Measurements from ENCODE around the gene SCNN1A. TPM values are rescaled to one million over a fixed set of nuclear protein-coding genes. Genes with fewer than 3 reads are reported as not detected.
A peak's percentile ranks its signal among the peaks of the same experiment; 100 is the strongest.

The SCNN1A gene
- total and polyA plus RNA-seq, 12 donors: 0.15 to 1.1 (median 0.42) TPM; not detected in 4

GRCh38 chr12:6328045-6328779 lies 47.2 kb downstream of the SCNN1A start:
- Histone ChIP-seq H3K27ac (peak overlapping the region in 7 of 10 donors; percentile 26 to 73 (median 47)), H3K27me3 (no peaks in the 10 kb centered on the region)
- no peak for DNase-seq

GRCh38 chr12:6327229-6328041 lies 47.9 kb downstream of the SCNN1A start:
- no peak for DNase-seq
- Histone ChIP-seq H3K27me3 (no peaks in the 10 kb centered on the region), H3K36me3 (peaks cover 7 to 74% (median 43%) of the 10 kb centered on the region in 9 donors), H3K27ac (peak overlapping the region in 8 of 10 donors; percentile 26 to 73 (median 47)), H3K4me3 (no peak overlapping the region), H3K4me1 (peaks cover 15 to 100% (median 60%) of the 10 kb centered on the region in 9 donors), H3K9me3 (no peaks in the 10 kb centered on the region)
- intact Hi-C loops (cut with DNase I): loop anchor here in 6 of 10 donors (2.0 to 10.0 kb wide), 7 partner anchors 40 to 210 kb away; partner anchors contain the start of gene SCNN1A (in 1 of the 6)
- WGBS, 2 donors: 57 to 62% methylated on average over 32 to 33 of the region's 33 CpGs
- no peak for TF ChIP-seq CTCF (IDR thresholded peaks at IDR 0.05)
- peak in 6 of 8 donors; percentile 2 to 23 (median 3) for ATAC-seq

More at GRCh38 chr12:6328045-6328779, 47.2 kb downstream of the SCNN1A start:
- ATAC-seq: no peak
- TF ChIP-seq CTCF (IDR thresholded peaks at IDR 0.05): no peak
- peaks cover 14 to 100% (median 56%) of the 10 kb centered on the region in 9 donors for H3K4me1 ChIP-seq
- intact Hi-C loops (cut with DNase I): loop anchor here in 4 of 10 donors (5.0 to 10.0 kb wide), 5 partner anchors 39 to 209 kb away; partner anchors contain the start of gene SCNN1A (in 1 of the 4)
- no peaks in the 10 kb centered on the region for H3K9me3 ChIP-seq
- 82 to 84% methylated on average over 10 of the region's 10 CpGs for WGBS, 2 donors
- H3K4me3 ChIP-seq: no peak overlapping the region
- peaks cover 7 to 82% (median 51%) of the 10 kb centered on the region in 9 donors for H3K36me3 ChIP-seq

GRCh38 chr12:6326316-6327228 lies 48.8 kb downstream of the SCNN1A start:
- Histone ChIP-seq H3K36me3 (peaks cover 7 to 65% (median 36%) of the 10 kb centered on the region in 9 donors), H3K9me3 (no peaks in the 10 kb centered on the region), H3K4me3 (peak overlapping the region in 3 of 10 donors; percentile 4 to 17 (median 10)), H3K27me3 (no peaks in the 10 kb centered on the region), H3K4me1 (peaks cover 20 to 98% (median 65%) of the 10 kb centered on the region in 9 donors), H3K27ac (peak overlapping the region in 8 of 10 donors; percentile 30 to 88 (median 47))
- ATAC-seq (peak; percentile 48 to 67 (median 56)), DNase-seq (peak in 1 of 2 donors; percentile 77)
- 49 to 63% methylated on average over 21 of the region's 21 CpGs for WGBS, 2 donors
- peak; percentile 25 to 78 (median 58) for TF ChIP-seq CTCF (IDR thresholded peaks at IDR 0.05)
- intact Hi-C loops (cut with DNase I): loop anchor here in 6 of 10 donors (2.0 to 10.0 kb wide), 7 partner anchors 41 to 211 kb away; partner anchors contain the start of gene SCNN1A (in 1 of the 6)
